Muscle layer of colon (tissue), 2 donors: ENCODE results near the gene MTUS2.

Source experiments
- H3K27ac ChIP-seq: one replicate; pipeline ENCODE4 v1.7.0; 2013; ENCODE audit warnings: low read depth, mild to moderate bottlenecking, low read length, moderate library complexity
- H3K27me3 ChIP-seq, 2 donors: one replicate each; pipeline ENCODE4 v1.7.0; 2013; ENCODE audit warnings: low read length in 2 of 2, mild to moderate bottlenecking in 2 of 2; ENCODE audit not compliant: insufficient read depth in 2 of 2, control insufficient read depth in 1 of 2
- H3K36me3 ChIP-seq: one replicate; pipeline ENCODE4 v1.7.0; 2013; ENCODE audit warnings: mild to moderate bottlenecking, low read length; ENCODE audit not compliant: insufficient read depth
- H3K4me1 ChIP-seq: one replicate; pipeline ENCODE4 v1.7.0; 2013; ENCODE audit warnings: mild to moderate bottlenecking, low read length; ENCODE audit not compliant: insufficient read depth
- H3K4me3 ChIP-seq, 2 donors: one replicate each; pipeline ENCODE4 v1.7.0; 2013; ENCODE audit warnings: low read length in 2 of 2, low read depth in 1 of 2, mild to moderate bottlenecking in 1 of 2, moderate library complexity in 1 of 2
- H3K9ac ChIP-seq: one replicate; pipeline ENCODE4 v1.7.0; 2013; ENCODE audit warnings: low read length
- H3K9me3 ChIP-seq: one replicate; pipeline ENCODE4 v1.7.0; 2013; ENCODE audit warnings: mild to moderate bottlenecking, low read length
- donor health status: abdominal sarcoma.
- donor health status: Adenocarcinoma of cecum.

MTUS2 gene

GRCh38 chr13:28890712-28891111, 70.6 kb downstream of the MTUS2 start:
- Histone ChIP-seq H3K36me3 (no peaks in the 10 kb centered on the region), H3K4me3 (no peak overlapping the region), H3K27ac (no peak overlapping the region), H3K27me3 (no peaks in the 10 kb centered on the region), H3K9ac (no peak overlapping the region), H3K4me1 (no peaks in the 10 kb centered on the region), H3K9me3 (no peaks in the 10 kb centered on the region)

- Histone ChIP-seq H3K4me1 (no peaks in the 10 kb centered on the region), H3K36me3 (no peaks in the 10 kb centered on the region), H3K9me3 (no peaks in the 10 kb centered on the region), H3K27ac (no peak overlapping the region), H3K4me3 (no peak overlapping the region), H3K9ac (no peak overlapping the region), H3K27me3 (no peaks in the 10 kb centered on the region)
Observed at GRCh38 chr13:28918030-28918429, 97.9 kb downstream of the MTUS2 start.

- no peaks in the 10 kb centered on the region for H3K36me3 ChIP-seq
- H3K9me3 ChIP-seq = no peaks in the 10 kb centered on the region
- no peak overlapping the region for H3K9ac ChIP-seq
- no peak overlapping the region for H3K4me3 ChIP-seq
- H3K27me3 ChIP-seq = no peaks in the 10 kb centered on the region
- H3K27ac ChIP-seq = no peak overlapping the region
- no peaks in the 10 kb centered on the region for H3K4me1 ChIP-seq
Observed at GRCh38 chr13:28922341-28922740, 102.2 kb downstream of the MTUS2 start.

- Histone ChIP-seq H3K9me3 (no peaks in the 10 kb centered on the region), H3K27me3 (no peaks in the 10 kb centered on the region), H3K36me3 (no peaks in the 10 kb centered on the region), H3K9ac (no peak overlapping the region), H3K27ac (no peak overlapping the region), H3K4me3 (no peak overlapping the region), H3K4me1 (no peaks in the 10 kb centered on the region)
Observed at GRCh38 chr13:28935104-28935503, 115.0 kb downstream of the MTUS2 start.

- no peaks in the 10 kb centered on the region for H3K36me3 ChIP-seq
- no peaks in the 10 kb centered on the region for H3K27me3 ChIP-seq
- H3K27ac ChIP-seq = no peak overlapping the region
- H3K9ac ChIP-seq = no peak overlapping the region
- H3K4me3 ChIP-seq = no peak overlapping the region
- H3K4me1 ChIP-seq = no peaks in the 10 kb centered on the region
- H3K9me3 ChIP-seq = no peaks in the 10 kb centered on the region
Observed at GRCh38 chr13:28942906-28943305, 122.8 kb downstream of the MTUS2 start.

GRCh38 chr13:28953714-28954418, 133.7 kb downstream of the MTUS2 start:
- Histone ChIP-seq H3K4me1 (no peaks in the 10 kb centered on the region), H3K9me3 (no peaks in the 10 kb centered on the region), H3K9ac (no peak overlapping the region), H3K27ac (no peak overlapping the region), H3K4me3 (no peak overlapping the region), H3K36me3 (no peaks in the 10 kb centered on the region), H3K27me3 (no peaks in the 10 kb centered on the region)

- Histone ChIP-seq H3K36me3 (no peaks in the 10 kb centered on the region), H3K9ac (no peak overlapping the region), H3K27ac (no peak overlapping the region), H3K4me3 (no peak overlapping the region), H3K27me3 (no peaks in the 10 kb centered on the region), H3K4me1 (no peaks in the 10 kb centered on the region), H3K9me3 (no peaks in the 10 kb centered on the region)
Observed at GRCh38 chr13:28954419-28954725, 134.2 kb downstream of the MTUS2 start.

- no peaks in the 10 kb centered on the region for H3K4me1 ChIP-seq
- H3K9ac ChIP-seq = no peak overlapping the region
- H3K27ac ChIP-seq = no peak overlapping the region
- no peak overlapping the region for H3K4me3 ChIP-seq
- no peaks in the 10 kb centered on the region for H3K27me3 ChIP-seq
- H3K36me3 ChIP-seq = no peaks in the 10 kb centered on the region
- no peaks in the 10 kb centered on the region for H3K9me3 ChIP-seq
Observed at GRCh38 chr13:28954810-28955209, 134.7 kb downstream of the MTUS2 start.

GRCh38 chr13:28955264-28955966, 135.3 kb downstream of the MTUS2 start:
- Histone ChIP-seq H3K27ac (no peak overlapping the region), H3K27me3 (no peaks in the 10 kb centered on the region), H3K36me3 (no peaks in the 10 kb centered on the region), H3K4me1 (no peaks in the 10 kb centered on the region), H3K4me3 (no peak overlapping the region), H3K9me3 (no peaks in the 10 kb centered on the region), H3K9ac (no peak overlapping the region)

- no peaks in the 10 kb centered on the region for H3K4me1 ChIP-seq
- no peaks in the 10 kb centered on the region for H3K9me3 ChIP-seq
- H3K27me3 ChIP-seq = no peaks in the 10 kb centered on the region
- no peak overlapping the region for H3K4me3 ChIP-seq
- no peak overlapping the region for H3K9ac ChIP-seq
- no peaks in the 10 kb centered on the region for H3K36me3 ChIP-seq
- H3K27ac ChIP-seq = no peak overlapping the region
Observed at GRCh38 chr13:28958018-28958417, 137.9 kb downstream of the MTUS2 start.

GRCh38 chr13:28958441-28958840, 138.3 kb downstream of the MTUS2 start:
- Histone ChIP-seq H3K9ac (no peak overlapping the region), H3K36me3 (no peaks in the 10 kb centered on the region), H3K27ac (no peak overlapping the region), H3K4me3 (no peak overlapping the region), H3K4me1 (no peaks in the 10 kb centered on the region), H3K27me3 (no peaks in the 10 kb centered on the region), H3K9me3 (no peaks in the 10 kb centered on the region)

GRCh38 chr13:28964052-28964451, 143.9 kb downstream of the MTUS2 start:
- Histone ChIP-seq H3K4me3 (no peak overlapping the region), H3K27me3 (no peaks in the 10 kb centered on the region), H3K36me3 (no peaks in the 10 kb centered on the region), H3K9me3 (no peaks in the 10 kb centered on the region), H3K27ac (no peak overlapping the region), H3K4me1 (no peaks in the 10 kb centered on the region), H3K9ac (no peak overlapping the region)
